Endothelial cell of umbilical vein (primary cell): ENCODE results near the gene SHFL. TPM values are rescaled to one million over a fixed set of nuclear protein-coding genes. Genes with fewer than 3 reads are reported as not detected.

ENCODE experiments used
- BruUV-seq: library from RNA; stranded (reverse); fragments of 400-500 nt; replicated peaks from 2 replicates; lab custom pipeline; 2021; lab: Mats Ljungman, UMichigan
- CTCF ChIA-PET: fragments of 300-600, 350-600 bp; sonication (Branson Sonifier 250); formaldehyde crosslinking; loops from one replicate; lab custom pipeline; 2021; ENCODE audit warnings: antibody characterized with exemption, inconsistent platforms; lab: Charles Lee
- POLR2A ChIA-PET: fragments of 300-600, 350-600 bp; sonication (Branson Sonifier 250); formaldehyde crosslinking; loops from one replicate; lab custom pipeline; 2021; ENCODE audit warnings: antibody characterized with exemption, inconsistent platforms; lab: Charles Lee
- DNase-seq: peaks from one replicate; pipeline ENCODE4 v3.0.0-alpha.2; 2011; ENCODE audit warnings: low read depth, low spot score
- FAIRE-seq: peaks from 2 replicates; lab custom pipeline; 2011; peaks lifted over from hg19 to GRCh38; lab: Jason Lieb, UNC
- H2AFZ ChIP-seq: 2 replicates; pipeline ENCODE4 v1.6.0; 2012; ENCODE audit warnings: low read depth, low read length, control low read depth, inconsistent platforms
- H3K27ac ChIP-seq: 2 replicates; pipeline ENCODE4 v1.5.1; 2011; ENCODE audit warnings: low read depth, mild to moderate bottlenecking, control low read depth, low read length, moderate library complexity; ENCODE audit not compliant: insufficient read depth
- H3K27me3 ChIP-seq, 2 experiments: 2 replicates each; pipeline versions ENCODE4 v1.6.0 to v1.6.1; 2011; ENCODE audit warnings: low read length in 2 of 2, mixed read lengths in 1 of 2; ENCODE audit not compliant: control insufficient read depth in 2 of 2, insufficient read depth in 2 of 2
- H3K36me3 ChIP-seq, 2 experiments: 2 replicates in 1 of 2; 3 replicates in 1 of 2; pipeline ENCODE4 v1.5.1; 2011; ENCODE audit warnings: low read length in 2 of 2, mild to moderate bottlenecking in 1 of 2, moderate library complexity in 1 of 2; ENCODE audit not compliant: control insufficient read depth in 2 of 2, insufficient read depth in 2 of 2; ENCODE audit errors: extremely low read depth in 1 of 2
- H3K4me1 ChIP-seq: 3 replicates; pipeline ENCODE4 v1.5.1; 2011; ENCODE audit warnings: mild to moderate bottlenecking, low read length; ENCODE audit not compliant: control insufficient read depth, insufficient read depth; ENCODE audit errors: extremely low read depth
- H3K4me2 ChIP-seq: 2 replicates; pipeline ENCODE4 v1.6.1; 2011; ENCODE audit warnings: low read length, control low read depth, mixed read lengths; ENCODE audit not compliant: insufficient read depth
- H3K4me3 ChIP-seq, 3 experiments: fragments of 200-600 bp in 1 of 3; sonication (generic), shearing (Covaris generic) in 1 of 3; replicated peaks in 1 of 3; 2 replicates each; pipeline ENCODE4 v1.5.1; 2011 to 2016; ENCODE audit warnings: control low read depth in 3 of 3, low read length in 3 of 3, mild to moderate bottlenecking in 2 of 3, inconsistent platforms in 1 of 3, low read depth in 1 of 3, moderate library complexity in 1 of 3; ENCODE audit not compliant: insufficient read depth in 1 of 3
- H3K79me2 ChIP-seq: 2 replicates; pipeline ENCODE4 v1.6.0; 2012; ENCODE audit warnings: low read length, inconsistent platforms; ENCODE audit not compliant: control insufficient read depth, insufficient read depth
- H3K9ac ChIP-seq: replicated peaks from 2 replicates; pipeline ENCODE3; 2011; ENCODE audit warnings: low read length, control low read depth; ENCODE audit not compliant: insufficient read depth; ENCODE audit errors: extremely low read depth
- H3K9me1 ChIP-seq: replicated peaks from 3 replicates; pipeline ENCODE4 v1.6.0; 2011; ENCODE audit warnings: mild to moderate bottlenecking, low read length; ENCODE audit not compliant: control insufficient read depth, insufficient read depth; ENCODE audit errors: extremely low read depth
- H3K9me3 ChIP-seq: replicated peaks from 2 replicates; pipeline ENCODE4 v1.5.1; 2012; ENCODE audit warnings: low read length, inconsistent platforms; ENCODE audit not compliant: control insufficient read depth, insufficient read depth
- H4K20me1 ChIP-seq: replicated peaks from 2 replicates; pipeline ENCODE3; 2011; ENCODE audit warnings: mild to moderate bottlenecking, low read length; ENCODE audit not compliant: control insufficient read depth, insufficient read depth; ENCODE audit errors: extremely low read depth
- CTCF ChIP-seq, 2 donors: IDR thresholded peaks; 1 replicate in 1 of 2; 2 replicates in 1 of 2; pipeline ENCODE4 v1.5.1; 2011; ENCODE audit warnings: low read length in 2 of 2, mild to moderate bottlenecking in 2 of 2, moderate library complexity in 2 of 2, control low read depth in 1 of 2, inconsistent platforms in 1 of 2, low read depth in 1 of 2; ENCODE audit not compliant: insufficient read depth in 1 of 2; ENCODE audit errors: extremely low read depth in 1 of 2
- EZH2 ChIP-seq: IDR thresholded peaks from 2 replicates; pipeline ENCODE4 v1.6.1; 2012; ENCODE audit warnings: borderline replicate concordance, low read depth, mild to moderate bottlenecking, moderate library complexity, low read length, inconsistent platforms; ENCODE audit not compliant: severe bottlenecking
- FOS ChIP-seq: IDR thresholded peaks from 2 replicates; pipeline ENCODE4 v1.6.1; 2011; ENCODE audit warnings: mild to moderate bottlenecking, low read length, moderate library complexity, borderline replicate concordance; ENCODE audit not compliant: insufficient read depth
- GATA2 ChIP-seq: IDR thresholded peaks from 2 replicates; pipeline ENCODE4 v1.7.0; 2011; ENCODE audit warnings: low read depth, mild to moderate bottlenecking, moderate library complexity, mixed read lengths, low read length; ENCODE audit not compliant: insufficient read length, insufficient read depth
- JUN ChIP-seq: IDR thresholded peaks from 2 replicates; pipeline ENCODE4 v1.6.1; 2011; ENCODE audit warnings: borderline replicate concordance, low read depth; ENCODE audit not compliant: insufficient read length, insufficient read depth
- MAX ChIP-seq: IDR thresholded peaks from 2 replicates; pipeline ENCODE4 v1.6.1; 2011; ENCODE audit not compliant: insufficient read depth, insufficient read length
- MYC ChIP-seq: IDR thresholded peaks from one replicate; pipeline ENCODE4 v1.6.1; 2011; ENCODE audit warnings: mild to moderate bottlenecking, low read depth, low read length
- POLR2A ChIP-seq: IDR thresholded peaks from 2 replicates; pipeline ENCODE4 v1.6.1; 2012; ENCODE audit warnings: low read depth, mild to moderate bottlenecking, control low read depth, low read length
- POLR2AphosphoS5 ChIP-seq: IDR thresholded peaks from 2 replicates; pipeline ENCODE4 v1.6.1; 2012; ENCODE audit warnings: low read depth, mild to moderate bottlenecking, control low read depth, low read length, moderate library complexity; ENCODE audit not compliant: insufficient read depth
- dilution Hi-C: fragments of 300-500 bp; cut with MboI; formaldehyde crosslinking; loops from one replicate; pipeline ENCODE4 v1.15.0; 2019; ENCODE audit warnings: low sequenced_read_pairs; ENCODE audit not compliant: extremely low pct_ligation_motif_present
- intact Hi-C: fragments of 100-400 bp; cut with micrococcal nuclease; formaldehyde crosslinking; loops from one replicate; pipeline ENCODE4 v1.10.0; 2022
- polyA plus RNA-seq, 4 experiments: library from polyadenylated mRNA; depleted of rRNA in 3 of 4; stranded (reverse) in 3 of 4; unstranded in 1 of 4; fragments of >200 nt; gene quantifications; 2 replicates each; pipeline versions ENCODE4 v1.2.1 to v1.2.3, GENCODE V29; 2011 to 2012; ENCODE audit warnings: missing spikeins in 1 of 4
- total RNA-seq: library from RNA; stranded (reverse); gene quantifications from 2 replicates; pipeline ENCODE4 v1.2.3, GENCODE V29; 2021

The SHFL gene
- total and polyA plus RNA-seq, 2 donors (not counting 3 experiments of a cell fraction or from before 2014, with no cell fraction given): 34.4 to 36.9 TPM

DNA sequence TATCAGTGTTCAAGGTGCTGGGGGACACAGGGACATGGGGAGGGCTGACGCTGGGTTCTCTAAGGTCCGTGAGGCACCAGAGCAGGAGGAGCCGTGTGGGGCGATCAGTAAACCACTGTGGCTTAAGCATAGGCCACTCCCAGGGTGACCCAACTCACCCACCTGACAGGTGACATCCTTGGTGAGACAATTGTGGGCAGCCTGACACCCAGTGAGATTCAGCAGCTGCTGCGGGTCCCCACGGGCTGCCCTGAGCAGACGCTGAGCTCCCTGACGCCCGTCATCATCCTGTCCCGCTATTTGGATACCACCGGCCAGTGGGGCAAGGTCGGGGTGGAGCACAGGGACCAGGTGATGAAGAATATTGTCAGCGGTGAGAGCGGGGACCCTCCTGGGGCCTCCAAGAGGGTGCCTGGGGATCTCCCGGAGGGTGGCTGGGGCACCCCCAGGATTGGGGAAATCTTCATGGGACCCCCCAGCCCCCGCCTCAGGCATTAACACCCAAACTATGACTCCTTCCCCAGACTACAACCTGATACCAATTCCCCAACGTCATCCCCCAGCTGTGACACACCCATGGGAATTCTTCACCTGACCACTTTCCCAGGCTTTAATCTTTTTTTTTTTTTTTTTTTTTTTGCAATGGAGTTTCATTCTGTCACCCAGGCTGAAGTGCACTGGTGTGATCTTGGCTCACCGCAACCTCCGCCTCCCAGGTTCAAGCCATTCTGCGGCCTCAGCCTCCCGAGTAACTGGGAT is 33.3 kb upstream of the SHFL start:
- Histone ChIP-seq H3K9ac (no peak overlapping the region), H3K36me3 (no peaks in the 10 kb centered on the region), H3K79me2 (no peaks in the 10 kb centered on the region), H3K9me1 (no peaks in the 10 kb centered on the region), H3K4me2 (no peak overlapping the region), H2AFZ (no peak overlapping the region), H4K20me1 (no peaks in the 10 kb centered on the region), H3K9me3 (no peaks in the 10 kb centered on the region), H3K4me1 (no peaks in the 10 kb centered on the region), H3K27me3 (no peaks in the 10 kb centered on the region), H3K27ac (no peak overlapping the region), H3K4me3 (no peak overlapping the region)
- ChIA-PET CTCF (no interaction called here), POLR2A (no interaction called here)
- TF ChIP-seq POLR2AphosphoS5 (no peak), JUN (no peak), MAX (no peak), EZH2 (no peak), MYC (no peak), POLR2A (no peak), FOS (no peak), GATA2 (no peak), CTCF (IDR thresholded peaks at IDR 0.05; ENCODE audit: extremely low read depth in 1 of 2, insufficient read depth in 1 of 2, low read depth in 1 of 2, low read length in 2 of 2) (no peak)
- dilution Hi-C loops: no loop called here
- FAIRE-seq (no peak), DNase-seq (no peak)
- no TSS peak for BruUV-seq
- intact Hi-C loops: no loop called here
